ENCODE measurements around the gene ZNF469. TPM values are rescaled to one million over a fixed set of nuclear protein-coding genes. Genes with fewer than 3 reads are reported as not detected.
"Not testable (repeated sequence)": the region's sequence is repeated elsewhere in the genome, so short reads cannot be mapped to it uniquely, and the experiment has no call there.

Gene ZNF469
- total RNA-seq, 1 donor from 2014 or later, result 0.66 TPM

DNA sequence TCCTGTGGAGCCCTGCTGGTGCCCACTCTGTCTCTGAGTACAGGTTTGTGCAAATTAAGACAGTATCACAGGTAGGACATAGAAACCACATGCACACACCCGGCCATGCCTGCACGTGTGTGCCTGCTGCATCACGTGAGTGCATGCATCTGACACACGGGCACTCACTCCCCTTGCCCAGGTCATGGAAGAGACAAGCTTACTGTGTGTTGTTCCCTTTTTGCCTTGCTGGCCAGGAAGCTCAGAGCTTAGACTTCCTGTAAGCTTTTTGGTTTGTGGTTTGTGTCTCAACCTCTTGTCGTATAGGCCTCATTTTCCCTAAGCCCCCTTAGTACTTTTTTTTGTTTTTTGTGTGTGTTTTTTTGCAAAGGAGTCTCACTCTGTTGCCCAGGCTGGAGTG, 25.0 kb downstream of the ZNF469 start:
- intact Hi-C loops (cut with micrococcal nuclease), result no loop called here

DNA sequence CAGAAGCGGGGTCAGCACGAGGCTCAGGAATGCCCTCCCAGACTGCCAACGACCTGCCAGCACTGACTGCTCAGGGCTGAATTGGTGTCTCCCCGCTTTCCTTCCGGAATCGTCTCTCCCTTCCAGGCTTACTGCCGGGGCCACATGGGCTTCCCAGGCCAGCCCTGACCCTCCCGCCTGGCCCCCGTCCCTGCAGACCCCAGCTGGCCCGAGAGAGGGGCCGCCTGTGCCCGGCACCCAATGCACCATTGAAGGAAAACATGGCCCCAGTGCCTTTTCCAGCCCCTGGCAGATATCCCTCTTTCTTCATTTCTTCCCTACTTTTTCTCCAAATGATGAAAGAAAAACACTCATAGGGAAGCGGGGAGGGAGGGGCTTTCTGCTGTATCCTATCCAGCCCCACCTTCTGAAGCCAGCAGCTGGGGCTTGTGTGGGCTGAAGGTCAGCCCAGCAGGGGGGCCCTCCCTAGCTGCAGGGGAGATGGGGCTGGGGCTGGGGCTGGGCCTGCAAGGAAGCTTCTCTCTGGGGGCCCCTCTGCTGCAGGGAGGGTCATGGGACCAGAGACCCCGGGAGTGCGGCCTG, 25.9 kb downstream of the ZNF469 start:
- intact Hi-C loops (cut with micrococcal nuclease), result no loop called here

DNA sequence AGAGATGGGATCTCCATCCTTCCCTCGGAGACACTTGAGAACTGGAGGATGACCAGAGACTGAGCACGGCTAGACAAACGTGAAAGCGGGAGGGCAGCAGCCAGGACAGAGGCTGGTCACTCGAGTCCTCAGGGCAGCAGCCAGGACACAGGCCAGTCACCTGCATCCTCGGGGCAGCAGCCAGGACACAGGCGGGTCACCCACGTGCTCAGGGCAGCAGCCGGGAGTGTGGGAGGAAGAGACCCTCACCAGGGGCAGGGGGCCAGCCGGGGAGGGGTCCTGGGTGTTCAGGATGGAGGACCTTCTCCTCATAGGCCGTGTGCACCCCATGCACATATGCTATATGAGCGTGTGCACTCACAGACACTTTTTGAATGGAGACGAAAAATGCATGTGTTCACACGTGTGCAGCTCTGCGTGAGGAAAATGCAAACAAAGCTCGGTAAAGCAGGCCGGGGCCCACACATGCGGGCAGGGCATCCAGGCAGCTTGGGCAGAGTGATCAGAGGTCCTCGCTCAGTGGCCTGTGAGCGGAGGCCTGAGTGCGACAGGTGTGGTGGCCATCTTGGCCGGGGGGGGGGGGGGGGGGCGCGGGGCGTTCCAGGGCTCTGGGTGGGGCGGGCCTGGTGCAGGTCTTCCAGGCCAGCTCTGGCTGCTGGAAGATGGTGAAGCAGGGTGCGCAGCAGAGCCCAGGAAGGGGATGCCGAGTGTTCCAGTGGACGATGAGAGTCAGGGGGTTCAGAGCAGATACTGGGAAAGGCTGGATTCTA, 26.7 kb downstream of the ZNF469 start:
- intact Hi-C loops (cut with micrococcal nuclease), result no loop called here

DNA sequence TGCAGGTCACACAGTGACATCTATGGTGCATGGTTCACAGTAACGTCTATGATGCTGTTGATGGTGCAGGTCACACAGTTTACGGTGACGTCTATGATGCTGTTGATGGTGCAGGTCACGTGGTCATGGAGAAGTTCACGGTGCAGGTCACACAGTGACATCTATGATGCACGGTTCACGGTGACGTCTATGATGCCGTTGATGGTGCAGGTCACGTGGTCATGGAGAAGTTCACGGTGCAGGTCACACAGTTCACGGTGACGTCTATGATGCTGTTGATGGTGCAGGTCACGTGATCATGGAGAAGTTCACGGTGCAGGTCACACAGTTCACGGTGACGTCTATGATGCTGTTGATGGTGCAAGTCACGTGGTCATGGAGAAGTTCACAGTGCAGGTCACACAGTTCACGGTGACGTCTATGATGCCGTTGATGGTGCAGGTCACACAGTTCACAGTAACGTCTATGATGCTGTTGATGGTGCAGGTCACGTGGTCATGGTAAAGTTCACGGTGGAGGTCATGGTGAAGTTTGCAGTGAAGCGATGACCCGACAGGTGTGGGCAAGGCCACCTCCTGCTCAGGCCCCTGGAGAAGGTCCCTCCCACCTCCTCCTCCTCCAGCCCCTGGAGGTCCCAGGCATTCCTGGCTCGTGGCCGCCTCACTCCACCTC, 27.7 kb downstream of the ZNF469 start:
- intact Hi-C loops (cut with micrococcal nuclease), result not testable (repeated sequence)

DNA sequence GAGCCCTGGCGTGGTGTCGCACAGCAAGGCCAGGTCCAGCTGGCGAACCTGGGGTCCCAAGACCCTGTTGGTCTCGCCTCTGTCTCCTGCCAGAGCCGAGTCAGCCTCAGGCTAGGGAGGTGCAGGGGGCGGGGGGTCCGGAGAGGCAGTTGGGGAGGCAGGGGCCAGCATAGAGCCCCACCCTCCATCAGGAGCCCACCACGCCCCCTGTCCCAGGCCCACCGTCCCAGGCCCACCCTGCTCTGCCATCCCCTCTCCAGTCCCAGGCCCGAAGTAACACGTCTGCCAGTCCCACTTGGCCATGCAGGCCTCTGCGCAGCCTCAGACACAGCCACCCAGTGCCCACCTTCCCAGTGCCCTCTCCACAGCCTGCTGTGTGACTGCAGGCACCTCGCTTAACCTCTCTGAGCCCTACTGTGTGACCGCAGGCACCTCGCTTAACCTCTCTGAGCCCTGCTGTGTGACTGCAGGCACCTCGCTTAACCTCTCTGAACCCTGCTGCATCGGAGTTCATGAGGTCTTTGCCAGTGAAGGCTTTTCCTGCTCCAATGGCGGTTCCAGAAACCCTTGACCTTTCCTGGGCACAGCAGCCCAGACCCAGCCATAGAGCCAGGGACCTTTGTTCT, 29.3 kb downstream of the ZNF469 start:
- intact Hi-C loops (cut with micrococcal nuclease), result no loop called here

DNA sequence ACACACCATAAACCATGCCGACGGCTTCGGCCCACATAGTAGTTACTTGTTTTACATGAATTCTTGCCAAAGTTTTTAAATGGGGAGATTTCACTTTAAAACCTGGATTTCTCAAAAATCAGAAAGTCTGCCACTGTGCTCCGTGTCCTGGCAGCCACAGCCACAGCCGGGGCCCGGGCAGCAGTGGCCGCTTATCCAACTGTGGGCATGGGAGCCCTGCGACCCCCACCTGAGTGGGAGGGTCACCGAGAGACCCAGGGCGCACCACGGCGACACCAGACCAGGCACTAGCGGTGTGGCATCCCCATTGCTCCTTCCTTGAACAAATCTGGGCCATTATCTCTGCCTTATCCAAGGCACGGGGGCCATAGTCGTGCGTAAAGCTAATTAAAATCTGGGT, 30.0 kb downstream of the ZNF469 start:
- intact Hi-C loops (cut with micrococcal nuclease), result no loop called here

DNA sequence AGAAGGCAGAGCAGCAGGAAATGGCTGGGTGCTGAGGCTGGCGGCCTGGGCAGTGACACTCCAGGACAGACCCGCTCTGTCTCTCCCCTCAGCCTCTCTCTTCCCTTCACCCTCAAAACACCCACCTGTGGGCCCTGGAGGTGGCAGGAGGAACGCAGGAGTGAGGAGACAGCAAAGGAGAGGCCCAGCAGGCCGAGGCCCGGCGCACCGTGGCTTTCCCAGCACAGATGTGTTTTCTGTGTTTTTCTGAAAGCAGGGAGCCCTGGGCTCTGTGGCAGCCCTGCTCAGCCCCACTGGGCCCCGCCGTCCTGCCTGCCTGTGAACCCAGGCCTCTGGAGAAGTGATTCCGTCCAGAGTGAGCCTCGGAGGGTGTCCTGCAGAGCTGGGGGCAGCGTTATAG, 30.5 kb downstream of the ZNF469 start:
- intact Hi-C loops (cut with micrococcal nuclease), result no loop called here

DNA sequence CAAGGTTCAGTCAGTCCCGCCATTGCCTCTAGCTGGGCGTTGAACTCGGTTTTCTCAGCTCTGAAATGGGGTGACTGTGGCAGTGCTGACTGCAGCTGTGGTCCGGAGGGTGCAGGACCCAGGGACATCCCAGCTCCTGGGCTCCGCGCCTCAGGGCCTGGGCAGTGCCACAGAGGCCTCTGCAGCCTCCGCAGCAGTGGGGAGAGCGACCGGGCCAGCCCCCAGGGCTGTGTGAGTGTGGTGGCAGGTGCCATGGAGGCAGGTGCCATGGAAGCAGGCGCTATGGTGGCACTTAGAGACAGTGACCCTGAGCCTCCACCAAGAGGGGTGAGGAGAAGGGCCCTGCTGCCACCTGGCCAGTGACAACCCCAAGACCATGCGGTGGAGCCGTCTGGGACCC, 30.9 kb downstream of the ZNF469 start:
- intact Hi-C loops (cut with micrococcal nuclease), result no loop called here

DNA sequence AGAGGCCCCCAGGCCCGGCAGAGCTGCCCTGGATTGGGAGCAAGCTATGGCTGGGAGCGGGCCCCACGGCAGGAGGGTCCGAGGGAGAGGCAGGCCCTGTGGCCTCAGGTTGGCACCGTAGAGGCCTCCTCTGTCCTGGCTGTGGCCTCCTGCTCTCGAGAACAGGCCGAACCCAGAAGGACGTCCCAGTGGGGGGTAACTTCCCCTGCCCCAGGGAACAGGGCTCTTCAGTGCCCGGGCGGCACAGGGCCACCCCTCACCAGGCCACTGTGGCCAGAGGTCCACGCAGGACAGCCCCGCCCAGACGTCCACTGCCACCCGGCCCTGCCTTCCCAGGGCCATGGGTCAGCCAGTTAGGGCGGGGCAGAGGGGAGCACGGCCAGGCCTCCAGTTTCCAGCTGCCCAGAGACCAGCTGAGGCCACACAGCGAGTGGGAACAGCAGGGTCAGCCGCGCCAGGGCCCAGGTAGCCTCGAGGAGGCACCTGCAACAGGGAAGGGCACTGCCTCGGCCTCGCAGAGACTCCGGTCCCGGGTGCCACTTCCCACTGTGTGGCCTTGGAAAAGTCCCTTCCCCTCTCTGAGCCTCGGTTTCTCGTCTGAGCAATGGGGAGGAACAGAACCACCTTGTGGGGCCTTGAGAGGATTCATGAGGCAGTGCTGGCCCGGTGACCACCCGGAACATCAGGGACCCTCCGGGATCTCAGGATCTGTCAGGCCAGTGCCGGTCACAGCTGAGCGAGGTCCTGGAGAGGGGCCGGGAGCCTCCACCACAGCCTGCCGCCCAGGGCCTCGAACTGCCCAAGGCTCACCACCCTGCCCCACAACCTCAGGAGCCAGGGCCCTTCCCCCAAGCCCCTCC, 32.0 kb downstream of the ZNF469 start:
- intact Hi-C loops (cut with micrococcal nuclease), result no loop called here

DNA sequence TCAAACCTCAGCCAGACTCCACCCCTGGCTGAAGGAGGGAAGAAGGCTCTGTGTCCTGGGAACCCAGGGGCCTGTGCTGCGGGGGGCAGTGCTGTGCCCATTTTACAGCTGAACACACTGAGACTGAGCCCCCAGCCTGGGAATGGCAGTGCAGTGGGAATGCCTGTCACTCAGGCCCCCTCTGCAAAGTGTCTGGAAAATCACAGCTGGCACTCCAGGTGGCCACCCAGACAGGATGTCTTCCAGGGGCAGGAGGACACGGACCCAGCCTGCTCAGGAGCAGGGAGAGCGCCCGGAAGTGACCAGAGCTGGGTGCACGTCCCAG, 32.6 kb downstream of the ZNF469 start:
- intact Hi-C loops (cut with micrococcal nuclease), result no loop called here

DNA sequence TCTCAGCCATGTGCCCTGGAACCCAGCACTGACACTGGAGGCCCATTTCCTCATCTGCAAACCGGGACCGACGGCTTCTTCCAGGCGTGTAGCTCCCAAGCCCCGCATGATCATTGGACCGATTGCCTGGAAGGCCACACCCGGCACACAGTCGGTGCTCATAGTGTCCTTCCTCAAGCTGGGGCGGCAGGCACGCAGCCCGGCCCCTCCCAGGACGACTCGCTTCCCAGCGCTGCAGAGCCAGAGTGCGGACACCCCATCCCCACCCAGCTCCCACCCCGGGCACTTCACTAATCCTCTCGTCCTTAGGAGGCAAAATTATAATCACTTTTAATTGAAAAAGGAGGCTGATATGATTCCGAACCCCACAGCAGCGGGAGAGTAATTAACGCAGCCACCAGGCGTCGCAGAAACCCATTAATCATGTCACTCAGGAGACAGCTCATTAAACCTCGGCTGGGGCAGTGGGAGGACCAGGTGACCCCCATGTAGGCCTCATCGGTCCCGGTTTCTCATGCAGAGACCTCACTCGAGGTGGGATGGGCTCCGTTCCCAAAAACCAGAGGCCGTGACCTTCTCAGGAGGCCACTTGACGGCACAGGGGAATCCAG, 33.1 kb downstream of the ZNF469 start:
- intact Hi-C loops (cut with micrococcal nuclease), result no loop called here

DNA sequence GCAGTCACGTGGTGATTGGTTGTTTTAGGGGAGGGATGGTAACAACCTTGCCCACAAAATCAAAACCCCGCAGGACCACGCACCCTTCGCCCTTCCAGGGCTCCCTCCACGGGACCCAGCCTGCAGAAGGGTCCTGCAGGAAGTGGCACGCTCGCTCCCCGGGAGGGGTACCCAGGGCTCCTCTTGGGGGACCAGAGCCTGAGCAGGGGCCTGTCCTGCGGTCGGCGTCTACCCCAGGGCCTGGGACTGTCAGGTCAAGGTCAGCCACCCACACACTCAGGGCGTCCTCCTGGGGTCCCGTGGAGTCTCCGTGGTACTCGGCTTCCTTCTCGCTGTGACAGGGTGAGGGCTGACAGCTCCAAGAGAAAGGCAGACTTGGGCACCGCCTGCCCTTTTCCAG, 33.9 kb downstream of the ZNF469 start:
- intact Hi-C loops (cut with micrococcal nuclease), result no loop called here

DNA sequence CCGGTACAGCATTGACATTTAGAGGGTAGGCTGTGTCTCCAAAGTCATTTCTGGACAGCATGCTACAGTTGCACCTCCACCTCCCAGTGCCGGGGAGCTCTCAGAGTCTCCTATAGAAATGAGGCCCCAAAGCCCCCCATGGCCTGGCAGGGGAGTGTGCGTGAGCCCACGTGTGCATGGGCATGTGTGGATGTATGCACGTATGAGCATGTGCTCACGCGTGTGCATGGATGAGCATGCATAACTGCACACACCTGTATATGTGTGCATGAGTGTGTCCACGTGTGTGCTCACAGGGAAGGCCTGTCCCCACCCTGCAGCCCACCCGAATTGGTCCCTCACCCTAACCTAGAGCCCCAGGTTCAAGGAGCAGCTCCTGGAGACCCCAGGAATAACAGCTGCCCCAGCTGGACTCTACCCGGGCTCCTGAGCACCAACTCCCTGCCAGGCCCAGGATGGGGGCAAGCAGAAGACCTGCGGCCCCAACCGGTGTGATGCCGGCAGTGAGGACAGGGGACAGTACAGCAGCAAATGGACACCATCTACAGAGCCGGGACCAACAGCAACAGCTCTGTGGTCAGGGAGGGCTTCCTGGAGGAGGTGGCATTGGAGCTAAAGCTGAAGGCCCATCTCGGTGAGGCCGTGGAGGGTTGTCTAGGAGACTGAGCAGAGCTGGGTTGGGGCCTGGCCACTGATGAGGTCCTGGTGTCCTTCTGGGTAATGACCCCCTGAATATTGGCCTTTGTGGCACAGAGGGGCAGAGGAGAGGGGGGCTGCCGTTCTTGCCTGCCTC, 35.1 kb downstream of the ZNF469 start:
- intact Hi-C loops (cut with micrococcal nuclease), result no loop called here

DNA sequence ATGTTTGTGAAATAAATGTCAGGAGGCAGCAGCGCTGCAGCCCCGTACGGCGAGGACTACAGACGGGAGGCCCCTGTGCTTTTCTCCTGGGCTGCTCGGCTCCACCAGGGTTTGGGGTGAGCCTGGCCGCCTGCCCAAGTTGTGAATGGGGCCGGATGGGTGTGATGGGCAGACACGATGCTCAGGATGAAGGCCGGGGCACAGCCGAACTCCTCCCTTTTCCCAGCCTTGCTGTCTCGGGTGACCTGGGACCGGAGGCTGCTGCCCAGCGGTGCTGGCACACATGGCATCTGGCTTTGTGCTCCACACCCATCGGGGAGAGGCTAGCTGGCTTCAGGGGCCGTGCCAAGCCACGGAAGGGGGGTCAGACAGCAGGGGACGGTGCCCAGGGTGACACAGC, 36.1 kb downstream of the ZNF469 start:
- intact Hi-C loops (cut with micrococcal nuclease), result no loop called here

DNA sequence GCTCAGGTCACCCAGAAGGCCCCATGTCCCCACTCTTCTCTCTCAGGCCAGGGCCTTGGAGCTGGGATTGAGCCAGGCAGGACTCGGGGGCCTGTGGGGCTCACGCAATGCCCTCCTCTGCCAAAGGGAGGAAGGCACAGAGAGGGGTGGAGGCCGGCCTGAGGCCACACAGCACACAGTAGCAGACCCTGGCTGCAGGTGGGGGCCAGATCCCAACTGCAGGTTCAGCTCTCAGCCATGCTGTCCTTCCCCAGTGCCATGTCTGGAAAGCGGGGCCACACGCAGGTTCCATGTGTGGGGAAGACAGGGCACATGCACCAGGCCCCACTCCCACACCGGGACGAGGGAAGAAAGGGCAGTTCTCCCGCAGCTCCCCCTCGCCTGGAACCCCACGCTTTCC, 37.0 kb downstream of the ZNF469 start:
- intact Hi-C loops (cut with micrococcal nuclease), result no loop called here

DNA sequence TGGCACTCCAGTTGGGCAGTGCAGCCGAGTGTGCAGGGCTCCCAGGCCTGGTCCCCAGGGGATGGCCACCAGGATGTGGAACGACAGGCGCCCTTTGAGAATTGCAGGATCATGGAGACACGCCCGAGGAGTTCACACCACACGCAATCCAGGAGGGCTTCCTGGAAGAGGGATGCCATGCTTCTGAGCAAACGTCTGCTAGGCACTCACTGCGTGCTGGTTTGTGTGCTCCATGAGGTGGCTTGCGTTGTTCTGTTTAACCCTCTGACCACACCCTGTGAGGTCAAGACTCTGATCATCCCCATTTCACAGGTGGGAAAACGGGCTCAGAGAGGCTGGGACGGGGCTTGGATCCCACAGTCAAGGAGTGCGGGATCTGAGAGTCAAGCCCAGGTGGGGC, 37.7 kb downstream of the ZNF469 start:
- intact Hi-C loops (cut with micrococcal nuclease), result no loop called here

DNA sequence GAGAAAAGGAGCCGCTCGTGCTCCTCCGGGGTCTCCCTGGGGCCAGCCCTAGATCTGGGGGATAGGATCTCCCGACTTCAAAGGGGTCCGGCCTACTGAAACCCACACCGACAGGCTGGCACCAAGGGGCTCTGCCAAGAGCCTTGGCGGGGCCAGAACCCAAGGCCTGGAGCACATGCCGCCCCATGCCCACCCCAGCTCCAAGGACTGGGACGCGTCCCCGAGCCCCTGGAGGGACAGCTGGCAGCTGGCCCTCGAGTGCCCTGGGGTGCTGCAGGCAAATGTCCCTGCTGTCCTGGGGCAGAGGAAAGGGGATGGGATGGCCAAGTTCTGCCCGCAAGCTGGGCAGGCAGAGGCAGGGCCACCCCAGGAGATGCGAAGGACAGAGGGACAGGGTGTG, 38.5 kb downstream of the ZNF469 start:
- intact Hi-C loops (cut with micrococcal nuclease), result no loop called here

DNA sequence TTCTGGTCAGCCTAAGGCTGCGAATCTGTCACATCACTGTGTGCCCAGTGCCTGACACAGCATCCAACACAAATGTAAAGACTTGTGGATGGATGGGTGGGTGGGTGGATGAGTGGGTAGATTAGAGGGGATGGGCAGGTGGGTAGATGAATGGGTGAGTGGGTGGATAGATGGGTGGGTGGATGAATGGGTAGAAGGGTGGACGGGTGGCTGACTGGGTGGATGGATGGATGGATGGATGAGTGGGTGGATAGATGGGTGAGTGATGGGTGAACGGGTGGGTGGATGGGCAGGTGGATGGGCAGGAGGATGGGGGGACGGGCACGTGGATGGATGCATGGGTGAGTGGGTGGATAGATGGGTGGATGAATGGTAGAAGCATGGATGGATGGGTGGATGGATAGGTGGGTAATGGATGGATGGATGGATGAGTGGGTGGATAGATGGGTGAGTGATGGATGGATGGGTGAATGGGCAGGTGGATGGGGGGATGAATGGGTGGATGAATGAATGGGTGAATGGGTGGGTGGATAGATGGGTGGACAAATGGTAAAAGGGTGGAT, 39.2 kb downstream of the ZNF469 start:
- intact Hi-C loops (cut with micrococcal nuclease), result no loop called here

DNA sequence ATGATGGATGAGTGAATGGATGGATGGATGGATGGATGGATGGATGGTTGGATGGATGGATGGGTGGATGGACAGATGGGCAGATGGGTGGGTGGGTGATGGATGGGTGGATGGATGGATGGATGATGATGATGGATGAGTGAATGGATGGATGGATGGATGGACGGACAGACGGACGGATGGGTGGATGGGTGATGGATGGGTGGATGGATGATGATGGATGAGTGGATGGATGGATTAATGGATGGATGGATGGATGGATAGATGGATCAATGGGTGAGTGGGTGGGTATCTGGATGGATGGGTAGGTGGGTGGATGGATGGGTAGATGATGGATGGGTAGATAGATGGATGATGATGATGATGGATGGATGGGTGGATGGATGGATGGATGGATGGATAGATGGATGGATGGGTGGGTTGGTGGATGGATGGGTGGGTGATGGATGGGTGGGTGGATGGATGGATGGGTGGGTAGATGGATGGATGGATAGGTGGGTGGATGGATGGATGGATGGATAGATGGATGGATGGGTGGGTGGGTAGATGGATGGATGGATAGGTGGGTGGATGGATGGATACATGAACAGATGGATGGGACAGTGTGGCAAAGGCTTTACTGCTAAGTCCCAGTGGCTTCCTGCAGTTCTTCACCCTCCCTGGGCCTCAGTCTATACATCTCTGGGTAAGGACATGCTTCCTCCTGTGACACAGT, 40.1 kb downstream of the ZNF469 start:
- intact Hi-C loops (cut with micrococcal nuclease), result no loop called here

Measured in T-helper 1 cell treated with Interleukin-12 subunit alpha and Interleukin-12 subunit beta and Interleukin-4 antibody, amounts not matched to agents 30 ng/mL and 1 ng/mL, for 36 hours (primary cell).